ENCODE results near the gene PTPN23.

The PTPN23 gene

GRCh38 chr3:47376393-47376792 is 4.4 kb upstream of the PTPN23 start:
- TF ChIP-seq CTCF (IDR thresholded peaks at IDR 0.05; ENCODE audit: borderline replicate concordance, insufficient read depth, low read depth, low read length) = no peak
- H3K4me3 ChIP-seq (ENCODE audit: low read depth, low read length) = no peak overlapping the region

- no peak for TF ChIP-seq CTCF (IDR thresholded peaks at IDR 0.05; ENCODE audit: borderline replicate concordance, insufficient read depth, low read depth, low read length)
- H3K4me3 ChIP-seq (ENCODE audit: low read depth, low read length) = no peak overlapping the region
Observed at GRCh38 chr3:47377186-47377585, 3.6 kb upstream of the PTPN23 start.

GRCh38 chr3:47378869-47379268 is 2.0 kb upstream of the PTPN23 start:
- no peak overlapping the region for H3K4me3 ChIP-seq (ENCODE audit: low read depth, low read length)
- TF ChIP-seq CTCF (IDR thresholded peaks at IDR 0.05; ENCODE audit: borderline replicate concordance, insufficient read depth, low read depth, low read length) = no peak

- peak overlapping the region; percentile 96 for H3K4me3 ChIP-seq (ENCODE audit: low read depth, low read length)
- no peak for TF ChIP-seq CTCF (IDR thresholded peaks at IDR 0.05; ENCODE audit: borderline replicate concordance, insufficient read depth, low read depth, low read length)
Observed at GRCh38 chr3:47379411-47379899, 1.4 kb upstream of the PTPN23 start.

- TF ChIP-seq CTCF (IDR thresholded peaks at IDR 0.05; ENCODE audit: borderline replicate concordance, insufficient read depth, low read depth, low read length) = no peak
- peak overlapping the region; percentile 96 for H3K4me3 ChIP-seq (ENCODE audit: low read depth, low read length)
Observed at GRCh38 chr3:47380026-47380600, 708 bp upstream of the PTPN23 start.

GRCh38 chr3:47381317-47382157 is 716 bp downstream of the PTPN23 start:
- TF ChIP-seq CTCF (IDR thresholded peaks at IDR 0.05; ENCODE audit: borderline replicate concordance, insufficient read depth, low read depth, low read length) = no peak
- peak overlapping the region; percentile 96 for H3K4me3 ChIP-seq (ENCODE audit: low read depth, low read length)

- no peak overlapping the region for H3K4me3 ChIP-seq (ENCODE audit: low read depth, low read length)
- no peak for TF ChIP-seq CTCF (IDR thresholded peaks at IDR 0.05; ENCODE audit: borderline replicate concordance, insufficient read depth, low read depth, low read length)
Observed at GRCh38 chr3:47384425-47384824, 3.6 kb downstream of the PTPN23 start.
